ENCODE measurements around the gene OXSR1.
"Not testable (repeated sequence)": the region's sequence is repeated elsewhere in the genome, so short reads cannot be mapped to it uniquely, and the experiment has no call there.

OXSR1 gene

GRCh38 chr3:38235466-38235865 lies 70.1 kb downstream of the OXSR1 start:
- DNase-seq = no peak

DNA sequence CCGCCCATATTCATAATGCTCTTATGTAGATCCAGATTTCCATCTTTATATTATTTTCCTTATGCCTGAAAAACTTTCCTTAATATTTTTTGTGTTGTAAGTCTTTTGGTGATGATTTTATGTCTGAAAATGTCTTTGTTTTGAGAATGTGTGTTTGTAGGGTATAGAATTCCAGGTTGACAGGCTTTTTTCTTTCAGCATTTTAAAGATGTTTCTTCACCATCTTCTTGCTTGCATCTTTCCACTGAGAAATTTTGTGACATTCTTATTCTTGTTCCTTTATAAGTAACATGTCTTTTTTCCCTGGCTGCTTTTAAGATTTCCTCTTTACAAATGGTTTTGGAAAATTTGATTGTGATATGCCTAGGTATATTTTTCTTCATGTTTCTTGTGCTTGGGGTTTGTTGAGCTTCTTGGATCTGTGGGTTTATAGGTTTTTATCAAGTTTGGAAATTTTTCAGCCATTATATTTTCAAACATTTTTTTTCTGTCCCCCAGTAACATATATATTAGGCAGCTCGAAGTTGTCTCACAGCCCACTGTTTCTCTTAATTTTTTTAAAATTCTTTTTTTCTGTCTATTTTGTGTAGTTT lies 73.2 kb downstream of the OXSR1 start:
- DNase-seq = no peak

GRCh38 chr3:38242812-38243211 lies 77.5 kb downstream of the OXSR1 start:
- not testable (repeated sequence) for DNase-seq

GRCh38 chr3:38245930-38246329 lies 80.6 kb downstream of the OXSR1 start:
- no peak for DNase-seq

- DNase-seq = no peak
These were observed 82.2 kb downstream of the OXSR1 start for GRCh38 chr3:38247366-38248035.

- no peak for DNase-seq
These were observed 84.9 kb downstream of the OXSR1 start for GRCh38 chr3:38250198-38250597.

DNA sequence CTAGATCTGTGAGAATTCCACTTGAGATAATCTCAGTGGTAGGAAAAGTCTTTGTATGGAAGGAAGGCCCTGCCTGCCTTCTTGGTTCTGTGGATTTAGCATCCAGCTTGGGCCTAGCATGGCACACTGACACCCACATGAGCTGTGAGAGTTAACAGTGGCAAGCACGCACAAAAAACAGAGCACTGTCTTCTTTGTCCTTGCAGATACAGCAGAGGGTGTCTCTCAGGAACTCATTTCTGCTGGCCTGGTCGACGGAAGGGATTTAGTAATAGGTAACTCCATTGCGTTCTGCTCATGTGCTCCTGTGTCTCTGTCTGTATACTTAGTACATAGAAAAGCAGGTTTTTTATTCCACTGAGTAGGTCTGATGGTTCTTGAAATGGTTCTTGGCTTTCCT lies 85.9 kb downstream of the OXSR1 start:
- DNase-seq = no peak

- no peak for DNase-seq
These were observed 88.4 kb downstream of the OXSR1 start for GRCh38 chr3:38253704-38254103.

DNA sequence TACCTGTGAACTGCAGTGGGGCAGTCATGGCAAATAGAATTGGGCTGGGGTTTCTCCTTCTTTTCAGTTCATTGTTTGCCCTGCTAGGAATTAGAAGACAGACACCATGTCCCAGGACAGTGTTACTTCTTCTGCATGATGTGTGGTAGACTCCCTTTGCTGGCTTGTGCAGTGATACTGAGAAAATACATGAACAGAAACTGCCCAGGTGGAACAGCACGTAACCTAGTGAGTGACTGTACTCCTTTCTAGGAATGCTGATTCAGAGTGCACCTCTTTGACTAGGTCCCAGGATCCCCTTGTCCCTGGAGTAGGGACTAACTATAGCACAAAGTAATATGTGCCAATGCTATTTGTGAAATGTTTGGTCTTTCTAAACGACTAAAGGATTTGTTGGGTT lies 89.5 kb downstream of the OXSR1 start:
- no peak for DNase-seq

- no peak for DNase-seq
These were observed 90.3 kb downstream of the OXSR1 start for GRCh38 chr3:38255627-38256026.

DNA sequence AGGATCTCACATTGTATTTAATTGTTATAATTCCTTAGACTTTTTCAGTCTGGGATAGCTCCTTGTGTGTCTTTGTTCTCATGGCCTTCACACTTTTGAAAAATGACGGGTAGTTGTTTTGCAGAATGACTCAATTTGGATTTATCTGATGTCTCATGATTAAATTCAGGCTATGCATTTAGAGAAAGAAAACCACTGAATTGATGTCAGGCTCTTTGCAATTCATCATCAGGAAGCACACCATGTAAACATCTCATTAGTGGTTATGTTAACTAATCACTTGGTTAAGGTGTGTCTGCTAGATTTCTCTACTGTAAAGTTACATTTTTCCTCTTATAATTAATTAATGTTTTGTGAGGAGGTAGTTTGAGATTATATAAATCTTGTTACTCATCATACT lies 92.2 kb downstream of the OXSR1 start:
- no peak for DNase-seq

- DNase-seq = no peak
These were observed 95.1 kb downstream of the OXSR1 start for GRCh38 chr3:38260474-38260873.

- no peak for DNase-seq
These were observed 99.0 kb downstream of the OXSR1 start for GRCh38 chr3:38264353-38264771.

- DNase-seq = no peak
These were observed 99.4 kb downstream of the OXSR1 start for GRCh38 chr3:38264779-38265178.

DNA sequence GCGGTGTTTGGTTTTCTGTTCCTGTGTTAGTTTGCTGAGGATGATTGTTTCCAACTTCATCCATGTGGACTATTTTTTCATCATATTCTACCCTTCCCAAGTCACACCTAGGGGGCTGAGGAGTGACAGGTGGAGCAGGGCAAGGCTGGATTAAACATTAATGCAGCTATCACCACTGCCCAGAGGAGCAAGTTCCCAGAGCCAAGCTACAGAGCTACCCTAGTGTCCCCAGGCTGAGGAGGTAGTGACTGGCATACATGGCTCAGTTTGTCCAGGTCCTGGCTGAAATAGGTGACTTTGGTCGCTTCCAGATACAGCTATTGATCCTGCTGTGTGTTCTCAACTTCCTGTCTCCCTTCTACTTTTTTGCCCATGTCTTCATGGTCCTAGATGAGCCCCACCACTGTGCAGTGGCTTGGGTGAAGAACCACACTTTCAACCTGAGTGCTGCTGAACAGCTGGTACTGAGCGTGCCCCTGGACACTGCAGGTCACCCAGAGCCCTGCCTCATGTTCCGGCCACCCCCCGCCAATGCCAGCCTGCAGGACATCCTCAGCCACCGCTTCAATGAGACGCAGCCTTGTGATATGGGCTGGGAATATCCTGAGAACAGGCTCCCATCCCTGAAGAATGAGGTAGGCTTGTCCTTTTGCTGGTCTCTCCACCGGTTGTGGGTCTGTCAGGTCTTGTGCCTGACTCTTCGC lies 100.4 kb downstream of the OXSR1 start, which contains the start of gene SLC22A13:
SLC22A13 (plus strand) TSS at position 209 of the 704 bp plus-strand sequence; CDS start at position 258, 49 bp downstream.
- no peak for DNase-seq

GRCh38 chr3:38266810-38267209 lies 101.5 kb downstream of the OXSR1 start:
- no peak for DNase-seq

DNA sequence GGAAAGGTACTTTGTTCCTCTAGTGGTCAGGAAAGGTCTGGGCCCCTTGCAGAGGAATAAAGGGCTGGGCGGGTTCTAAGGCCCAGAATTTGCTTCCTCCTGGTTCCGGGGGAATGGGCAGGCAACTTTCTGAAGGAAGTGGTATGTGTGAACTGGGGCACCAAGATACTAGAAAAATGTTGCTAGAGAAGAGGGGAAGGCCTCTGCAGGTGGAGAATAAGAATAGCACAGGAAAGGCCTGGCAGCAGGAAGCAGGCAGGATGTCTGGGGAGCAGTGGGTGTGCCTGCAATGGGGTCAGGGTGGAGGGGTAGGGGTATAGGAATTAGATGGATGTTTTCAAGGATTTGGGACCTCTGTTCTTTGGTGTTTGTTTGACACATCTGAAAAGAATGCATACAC lies 102.3 kb downstream of the OXSR1 start:
- DNase-seq = peak; percentile 74 to 78

GRCh38 chr3:38268087-38268486 lies 102.8 kb downstream of the OXSR1 start:
- DNase-seq = peak; percentile 57 to 73

DNA sequence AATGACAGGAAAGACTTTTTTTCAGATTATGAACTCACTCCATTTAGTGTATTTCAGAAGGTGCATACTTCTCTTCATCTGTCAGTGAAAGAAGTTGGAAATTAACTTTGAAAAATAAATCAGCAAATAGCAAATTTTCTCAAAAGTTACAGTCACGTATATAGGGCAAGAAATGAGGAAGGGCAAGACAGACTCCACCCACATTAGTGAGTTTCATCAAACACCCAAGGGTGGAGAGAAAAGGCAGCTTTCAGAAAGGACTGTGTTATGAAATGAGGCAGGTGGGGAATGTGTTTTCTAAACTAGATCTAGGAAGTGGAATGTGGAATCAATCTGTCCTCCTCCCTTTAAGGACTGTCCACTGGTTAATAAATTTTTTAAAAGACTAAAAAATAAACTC lies 103.2 kb downstream of the OXSR1 start:
- peak; percentile 35 to 75 for DNase-seq

DNA sequence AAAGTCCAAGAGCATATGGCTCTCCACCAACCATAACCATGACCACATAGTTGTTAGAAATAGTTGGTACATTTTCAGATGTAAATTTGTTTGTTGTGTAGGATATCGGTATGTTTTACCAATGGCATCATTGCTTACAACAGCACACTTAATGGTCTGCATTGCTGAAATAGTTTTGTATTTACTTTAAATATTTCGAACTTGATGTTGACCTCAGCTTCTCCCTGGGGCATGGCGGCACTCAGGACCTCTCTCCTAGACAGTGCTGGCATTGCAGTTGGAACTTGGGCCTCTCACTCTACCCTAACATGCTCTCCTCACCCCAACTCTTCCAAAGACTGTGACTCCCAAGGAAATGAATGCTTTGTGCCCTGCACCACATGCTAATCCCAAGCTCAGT lies 105.3 kb downstream of the OXSR1 start:
- DNase-seq = no peak

- no peak for DNase-seq
These were observed 106.2 kb downstream of the OXSR1 start for GRCh38 chr3:38271553-38271952.

GRCh38 chr3:38274864-38275649 lies 109.7 kb downstream of the OXSR1 start:
- no peak for DNase-seq

DNA sequence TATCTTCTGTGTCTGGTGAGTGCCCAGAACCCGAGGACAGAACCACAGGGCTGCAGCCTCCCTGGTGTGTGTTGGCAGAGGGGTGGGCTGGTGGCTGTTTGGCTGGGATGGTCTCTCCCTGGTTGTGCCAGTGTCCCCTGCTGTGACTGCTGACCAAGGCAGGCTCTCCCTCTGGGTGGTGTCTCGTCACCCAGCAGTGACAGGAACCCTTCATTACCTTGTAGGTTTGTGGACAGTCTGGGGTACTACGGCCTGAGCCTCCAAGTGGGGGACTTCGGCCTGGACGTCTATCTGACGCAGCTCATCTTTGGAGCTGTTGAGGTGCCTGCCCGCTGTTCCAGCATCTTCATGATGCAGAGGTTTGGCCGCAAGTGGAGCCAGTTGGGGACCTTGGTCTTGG lies 110.3 kb downstream of the OXSR1 start:
- no peak for DNase-seq

All from Kasumi-1 (cell line).